Upper lobe of left lung (tissue), 6 donors: ENCODE measurements around the gene CHRNE. TPM values are rescaled to one million over a fixed set of nuclear protein-coding genes. Genes with fewer than 3 reads are reported as not detected.

Experiments
- ATAC-seq, 2 donors: fragments of 200-7000 bp; cut with Tn5 transposase; one replicate each; pipeline ENCODE4 v1.9.1; 2022; ENCODE audit warnings: mild to moderate bottlenecking in 2 of 2, moderate library complexity in 2 of 2; ENCODE audit not compliant: low FRiP score in 2 of 2
- DNase-seq, 2 donors: peaks; one replicate each; pipeline ENCODE4 v3.0.0-alpha.2; 2019 to 2020
- H3K27ac ChIP-seq, 4 donors: fragments of 200-600 bp; sonication (generic); one replicate each; pipeline ENCODE4 v1.5.1; 2016 to 2019
- H3K27me3 ChIP-seq, 4 donors: fragments of 200-600 bp; sonication (generic); one replicate each; pipeline ENCODE4 v1.5.1; 2017 to 2019
- H3K36me3 ChIP-seq, 4 donors: fragments of 200-600 bp; sonication (generic); one replicate each; pipeline ENCODE4 v1.5.1; 2016 to 2019
- H3K4me1 ChIP-seq, 4 donors: fragments of 200-600 bp; sonication (generic); one replicate each; pipeline ENCODE4 v1.5.1; 2018 to 2019
- H3K4me3 ChIP-seq, 4 donors: fragments of 200-600 bp; sonication (generic); one replicate each; pipeline ENCODE4 v1.5.1; 2017 to 2019; ENCODE audit warnings: mild to moderate bottlenecking in 2 of 4, moderate library complexity in 1 of 4
- H3K9me3 ChIP-seq, 4 donors: fragments of 200-600 bp; sonication (generic); one replicate each; pipeline ENCODE4 v1.5.1; 2018 to 2019
- CTCF ChIP-seq, 6 experiments: fragments of 450-650 bp in 4 of 6; fragments of 200-600 bp in 2 of 6; sonication (generic) in 2 of 6; IDR thresholded peaks; one replicate each; pipeline ENCODE4 v1.5.1; 2016 to 2019; ENCODE audit warnings: antibody characterized with exemption in 6 of 6
- EP300 ChIP-seq, 4 donors: sonication (generic); formaldehyde crosslinking; IDR thresholded peaks; one replicate each; pipeline ENCODE4 v1.5.1; 2017; ENCODE audit warnings: antibody characterized with exemption in 4 of 4, control low read depth in 2 of 4
- POLR2A ChIP-seq, 4 donors: fragments of 450-650 bp; IDR thresholded peaks; one replicate each; pipeline ENCODE4 v1.5.1; 2016 to 2017; ENCODE audit warnings: antibody characterized with exemption in 4 of 4, mild to moderate bottlenecking in 2 of 4
- POLR2AphosphoS5 ChIP-seq, 2 donors: sonication (generic); formaldehyde crosslinking; IDR thresholded peaks; one replicate each; pipeline ENCODE4 v1.5.1; 2017; ENCODE audit warnings: antibody characterized with exemption in 2 of 2
- WGBS, 2 donors: methylation state at CpG; one replicate each; pipeline ENCODE4 v1.1.5; 2017 to 2018; 5-methylcytosine and 5-hydroxymethylcytosine counted together
- total RNA-seq, 6 donors: library from RNA; depleted of rRNA in 4 of 6; stranded (reverse); fragments of >200 nt in 4 of 6; gene quantifications; one replicate each; pipeline versions ENCODE4 v1.1.0 to v1.2.1, GENCODE V29; 2016 to 2021
- donor health status: DM: no; HTN: no; CAD: no; lungs with moderate emphysema.
- donor health status: DM: no; HTN: yes; CAD: no; lungs with severe emphysema.

The CHRNE gene
- total RNA-seq, 6 donors from 2014 or later, result 0.61 to 1.7 (median 1.2) TPM; not detected in 2

GRCh38 chr17:4893721-4894560 lies 9.0 kb downstream of the CHRNE start:
- no peak overlapping the region for H3K27ac ChIP-seq
- DNase-seq (peak in 1 of 2 donors; percentile 73), ATAC-seq (no peak)
- H3K27me3 ChIP-seq, result no peaks in the 10 kb centered on the region
- TF ChIP-seq POLR2A (IDR thresholded peaks at IDR 0.05) (no peak), CTCF (IDR thresholded peaks at IDR 0.05) (no peak), EP300 (IDR thresholded peaks at IDR 0.05) (no peak)
- H3K4me3 ChIP-seq, result no peak overlapping the region
- peaks cover 0 to 5% (median 1%) of the 10 kb centered on the region in 4 donors for H3K4me1 ChIP-seq
- WGBS, 2 donors, result 91 to 92% methylated on average over 16 to 23 of the region's 31 CpGs
- peaks cover 26 to 85% (median 81%) of the 10 kb centered on the region in 4 donors for H3K36me3 ChIP-seq
- H3K9me3 ChIP-seq, result no peaks in the 10 kb centered on the region

DNA sequence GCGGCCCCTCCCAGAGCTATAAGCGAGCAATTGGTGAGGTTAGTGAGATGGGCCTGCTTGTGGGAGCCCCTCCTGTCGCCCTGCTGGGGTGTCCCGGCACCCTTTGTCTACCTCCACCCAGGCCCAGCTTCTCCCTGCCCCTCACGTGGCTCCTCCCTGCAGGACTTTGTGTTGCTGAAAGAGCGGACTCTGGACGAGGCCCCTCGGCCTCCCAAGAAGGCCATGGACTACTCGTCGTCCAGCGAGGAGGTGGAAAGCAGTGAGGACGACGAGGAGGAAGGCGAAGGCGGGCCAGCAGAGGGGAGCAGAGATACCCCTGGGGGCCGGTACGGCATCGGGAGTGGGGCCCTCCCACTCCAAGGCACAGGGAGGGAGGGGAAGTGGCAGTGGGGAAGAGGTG lies 9.6 kb downstream of the CHRNE start:
- no peak for ATAC-seq
- no peaks in the 10 kb centered on the region for H3K4me1 ChIP-seq
- peak in 1 of 2 donors; percentile 57 for DNase-seq
- no peak overlapping the region for H3K27ac ChIP-seq
- TF ChIP-seq POLR2AphosphoS5 (IDR thresholded peaks at IDR 0.05) (no peak), EP300 (IDR thresholded peaks at IDR 0.05) (no peak), CTCF (IDR thresholded peaks at IDR 0.05) (no peak), POLR2A (IDR thresholded peaks at IDR 0.05) (no peak)
- 91 to 92% methylated on average over 16 to 18 of the region's 18 CpGs for WGBS, 2 donors
- H3K27me3 ChIP-seq, result no peaks in the 10 kb centered on the region
- no peak overlapping the region for H3K4me3 ChIP-seq
- peaks cover 26 to 88% (median 84%) of the 10 kb centered on the region in 4 donors for H3K36me3 ChIP-seq
- H3K9me3 ChIP-seq, result no peaks in the 10 kb centered on the region

- 89 to 91% methylated on average over 13 to 21 of the region's 23 CpGs for WGBS, 2 donors
- DNase-seq, result peak in 1 of 2 donors; percentile 64
Measured at GRCh38 chr17:4892499-4893221, 10.2 kb downstream of the CHRNE start.

More at GRCh38 chr17:4892499-4893221, 10.2 kb downstream of the CHRNE start:
- H3K36me3 ChIP-seq, result peaks cover 26 to 94% (median 89%) of the 10 kb centered on the region in 4 donors
- no peaks in the 10 kb centered on the region for H3K9me3 ChIP-seq
- no peak for TF ChIP-seq CTCF (IDR thresholded peaks at IDR 0.05)
- TF ChIP-seq EP300 (IDR thresholded peaks at IDR 0.05), result no peak
- no peak for TF ChIP-seq POLR2A (IDR thresholded peaks at IDR 0.05)
- TF ChIP-seq POLR2AphosphoS5 (IDR thresholded peaks at IDR 0.05), result no peak
- H3K27ac ChIP-seq, result no peak overlapping the region
- H3K4me3 ChIP-seq, result no peak overlapping the region
- no peaks in the 10 kb centered on the region for H3K27me3 ChIP-seq
- no peaks in the 10 kb centered on the region for H3K4me1 ChIP-seq
- ATAC-seq, result no peak
